ENCODE measurements around the gene CCT3. TPM values are rescaled to one million over a fixed set of nuclear protein-coding genes. Genes with fewer than 3 reads are reported as not detected.
A peak's percentile ranks its signal among the peaks of the same experiment; 100 is the strongest.

CCT3 gene
- total and polyA plus RNA-seq, 4 experiments from 2014 or later = 109 to 234 (median 152) TPM

DNA sequence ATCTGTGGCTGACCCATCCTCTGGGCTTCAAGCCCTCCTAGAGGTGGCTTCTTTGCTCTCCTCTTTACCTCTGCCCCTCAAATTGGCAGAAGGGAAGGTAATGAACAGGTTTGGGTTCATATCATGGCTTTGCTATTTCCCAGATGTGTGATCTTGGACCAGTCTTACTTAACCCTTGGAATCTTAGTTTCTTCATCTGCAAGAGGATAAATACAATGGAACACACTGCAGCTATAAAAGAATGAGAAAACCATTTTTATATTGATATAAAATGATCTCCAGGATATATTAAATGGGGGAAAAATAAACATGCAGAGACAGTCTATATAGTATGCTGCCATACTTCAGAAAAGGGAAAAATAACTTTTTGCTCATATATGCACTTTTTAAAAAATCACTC is 48.2 kb downstream of the CCT3 start:
- DNase-seq = no peak
- no peak overlapping the region for H3K4me3 Mint-ChIP-seq
- CTCF ChIA-PET (ENCODE audit: partially characterized antibody) = no interaction called here
- peaks cover 0 to under 1% (median 0%) of the 10 kb centered on the region in 8 donors for H3K9me3 Mint-ChIP-seq
- peak overlapping the region in 2 of 7 donors; percentile 27 to 38 for H3K27ac Mint-ChIP-seq
- H3K4me1 Mint-ChIP-seq = peaks cover 8 to 16% (median 14%) of the 10 kb centered on the region in 4 donors
- no peaks in the 10 kb centered on the region for H3K9me3 ChIP-seq (ENCODE audit: control insufficient read depth in 1 of 2, low read length in 2 of 2)
- peaks cover 6% of the 10 kb centered on the region for H3K4me1 ChIP-seq (ENCODE audit: insufficient read depth, low read length)
- no peak overlapping the region for H3K4me3 ChIP-seq (ENCODE audit: low read length in 2 of 2)
- H3K27me3 Mint-ChIP-seq = no peaks in the 10 kb centered on the region
- POLR2A ChIA-PET (ENCODE audit: partially characterized antibody) = no interaction called here
- H3K27ac ChIP-seq (ENCODE audit: low read depth, low read length) = no peak overlapping the region
- peaks cover 9% of the 10 kb centered on the region for H3K36me3 ChIP-seq (ENCODE audit: insufficient read depth, low read length)
- H3K36me3 Mint-ChIP-seq = peaks cover 12 to 26% of the 10 kb centered on the region in 2 donors
- H3K27me3 ChIP-seq (ENCODE audit: insufficient read depth, low read length) = no peaks in the 10 kb centered on the region
- intact Hi-C loops (cut with micrococcal nuclease) = no loop called here

DNA sequence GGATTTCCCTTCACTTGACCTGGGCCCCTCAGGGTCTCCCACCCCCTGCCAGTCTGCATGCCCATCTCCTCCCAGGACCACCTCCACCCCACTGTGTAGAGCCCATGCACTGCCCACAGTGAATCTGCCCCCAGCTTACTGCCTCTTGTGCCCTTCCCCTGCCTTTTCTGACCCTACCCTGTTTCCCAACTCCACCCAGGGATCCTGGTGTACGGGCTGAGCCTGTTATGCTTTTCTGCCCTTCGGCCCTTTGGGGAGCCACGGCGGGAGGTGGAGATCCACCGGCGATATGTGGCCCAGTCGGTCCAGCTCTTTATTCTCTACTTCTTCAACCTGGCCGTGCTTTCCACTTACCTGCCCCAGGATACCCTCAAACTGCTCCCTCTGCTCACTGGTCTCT is 52.0 kb downstream of the CCT3 start:
- Mint-ChIP-seq H3K4me3 (no peak overlapping the region), H3K4me1 (peaks cover 19 to 40% (median 25%) of the 10 kb centered on the region in 4 donors), H3K36me3 (peaks cover 12 to 31% of the 10 kb centered on the region in 2 donors), H3K27ac (no peak overlapping the region), H3K9me3 (peaks cover 0 to 1% (median 0%) of the 10 kb centered on the region in 8 donors), H3K27me3 (no peaks in the 10 kb centered on the region)
- no peak for DNase-seq
- Histone ChIP-seq H3K4me3 (ENCODE audit: low read length in 2 of 2) (no peak overlapping the region), H3K27me3 (ENCODE audit: insufficient read depth, low read length) (no peaks in the 10 kb centered on the region), H3K36me3 (ENCODE audit: insufficient read depth, low read length) (peaks cover 6% of the 10 kb centered on the region), H3K9me3 (ENCODE audit: control insufficient read depth in 1 of 2, low read length in 2 of 2) (no peaks in the 10 kb centered on the region), H3K4me1 (ENCODE audit: insufficient read depth, low read length) (peaks cover 23% of the 10 kb centered on the region), H3K27ac (ENCODE audit: low read depth, low read length) (no peak overlapping the region)
- intact Hi-C loops (cut with micrococcal nuclease) = no loop called here
- POLR2A ChIA-PET (ENCODE audit: partially characterized antibody) = interaction anchor here (1.3 kb wide), 1 partner anchor 8 kb away, joined by 4 read pairs; no protein-coding TSS in a partner anchor
- CTCF ChIA-PET (ENCODE audit: partially characterized antibody) = interaction anchor here (1.6 kb wide), 1 partner anchor 100 kb away, joined by 4 read pairs; no protein-coding TSS in a partner anchor

DNA sequence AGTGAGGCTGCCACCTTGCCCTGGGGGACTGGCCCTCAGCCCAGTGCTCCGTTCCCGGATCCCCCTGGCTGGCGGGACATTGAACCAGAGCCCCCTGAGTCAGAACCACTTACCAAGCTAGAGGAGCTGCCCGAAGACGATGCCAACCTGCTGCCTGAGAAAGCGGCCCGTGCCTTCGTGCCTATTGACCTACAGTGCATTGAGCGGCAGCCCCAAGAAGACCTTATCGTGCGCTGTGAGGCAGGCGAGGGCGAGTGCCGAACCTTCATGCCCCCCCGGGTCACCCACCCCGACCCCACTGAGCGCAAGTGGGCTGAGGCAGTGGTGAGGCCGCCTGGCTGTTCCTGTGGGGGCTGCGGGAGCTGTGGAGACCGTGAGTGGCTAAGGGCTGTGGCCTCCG is 52.7 kb downstream of the CCT3 start:
- H3K4me3 ChIP-seq (ENCODE audit: low read length in 2 of 2) = no peak overlapping the region
- H3K4me1 ChIP-seq (ENCODE audit: insufficient read depth, low read length) = peaks cover 29% of the 10 kb centered on the region
- intact Hi-C loops (cut with micrococcal nuclease) = no loop called here
- H3K27me3 ChIP-seq (ENCODE audit: insufficient read depth, low read length) = no peaks in the 10 kb centered on the region
- H3K27ac Mint-ChIP-seq = no peak overlapping the region
- H3K36me3 ChIP-seq (ENCODE audit: insufficient read depth, low read length) = peaks cover 6% of the 10 kb centered on the region
- H3K9me3 ChIP-seq (ENCODE audit: control insufficient read depth in 1 of 2, low read length in 2 of 2) = no peaks in the 10 kb centered on the region
- H3K27me3 Mint-ChIP-seq = no peaks in the 10 kb centered on the region
- H3K27ac ChIP-seq (ENCODE audit: low read depth, low read length) = no peak overlapping the region
- H3K4me3 Mint-ChIP-seq = no peak overlapping the region
- POLR2A ChIA-PET (ENCODE audit: partially characterized antibody) = interaction anchor here (1.3 kb wide), 1 partner anchor 9 kb away, joined by 4 read pairs; no protein-coding TSS in a partner anchor
- CTCF ChIA-PET (ENCODE audit: partially characterized antibody) = interaction anchor here (1.6 kb wide), 1 partner anchor 100 kb away, joined by 4 read pairs; no protein-coding TSS in a partner anchor
- peaks cover 12 to 31% of the 10 kb centered on the region in 2 donors for H3K36me3 Mint-ChIP-seq
- H3K4me1 Mint-ChIP-seq = peaks cover 23 to 47% (median 29%) of the 10 kb centered on the region in 4 donors
- peaks cover 0 to 1% (median 0%) of the 10 kb centered on the region in 8 donors for H3K9me3 Mint-ChIP-seq
- DNase-seq = no peak

DNA sequence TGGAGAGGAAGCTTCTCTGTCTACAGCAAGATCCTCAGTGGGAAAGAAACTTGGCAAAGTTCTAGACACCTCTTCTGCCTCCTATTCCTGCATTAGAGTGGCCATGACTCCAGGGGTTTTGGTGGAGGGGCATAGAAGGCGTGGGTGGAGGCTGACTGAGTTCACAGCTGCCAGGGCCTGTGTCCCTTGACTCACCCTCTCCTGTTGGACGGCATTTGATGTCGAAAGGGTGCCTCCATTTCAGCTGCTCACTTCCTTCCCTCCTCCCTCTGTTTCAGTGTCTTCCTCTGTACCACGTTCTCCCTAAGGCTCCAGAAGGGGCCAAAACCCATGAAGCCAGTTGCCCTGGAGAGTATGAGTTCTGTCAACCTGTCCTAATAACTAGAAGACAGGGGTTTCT is 53.3 kb downstream of the CCT3 start:
- intact Hi-C loops (cut with micrococcal nuclease) = no loop called here
- H3K9me3 Mint-ChIP-seq = peaks cover 0 to 1% (median 0%) of the 10 kb centered on the region in 8 donors
- Histone ChIP-seq H3K36me3 (ENCODE audit: insufficient read depth, low read length) (peaks cover 10% of the 10 kb centered on the region), H3K9me3 (ENCODE audit: control insufficient read depth in 1 of 2, low read length in 2 of 2) (no peaks in the 10 kb centered on the region), H3K27ac (ENCODE audit: low read depth, low read length) (no peak overlapping the region), H3K27me3 (ENCODE audit: insufficient read depth, low read length) (no peaks in the 10 kb centered on the region), H3K4me3 (ENCODE audit: low read length in 2 of 2) (no peak overlapping the region), H3K4me1 (ENCODE audit: insufficient read depth, low read length) (peaks cover 36% of the 10 kb centered on the region)
- POLR2A ChIA-PET (ENCODE audit: partially characterized antibody) = interaction anchor here (1.1 to 4.1 kb wide), 2 partner anchors 10 to 48 kb away, joined by 4 to 50 read pairs; partner anchors contain the start of gene GLMP
- H3K27me3 Mint-ChIP-seq = no peaks in the 10 kb centered on the region
- peak overlapping the region in 1 of 8 donors; percentile 21 for H3K4me3 Mint-ChIP-seq
- CTCF ChIA-PET (ENCODE audit: partially characterized antibody) = interaction anchor here (1.4 to 2.0 kb wide), 2 partner anchors 9 to 60 kb away, joined by 3 to 5 read pairs; no protein-coding TSS in a partner anchor
- no peak for DNase-seq
- peaks cover 8 to 29% of the 10 kb centered on the region in 2 donors for H3K36me3 Mint-ChIP-seq
- H3K27ac Mint-ChIP-seq = peak overlapping the region in 1 of 7 donors; percentile 7
- peaks cover 23 to 51% (median 35%) of the 10 kb centered on the region in 4 donors for H3K4me1 Mint-ChIP-seq

DNA sequence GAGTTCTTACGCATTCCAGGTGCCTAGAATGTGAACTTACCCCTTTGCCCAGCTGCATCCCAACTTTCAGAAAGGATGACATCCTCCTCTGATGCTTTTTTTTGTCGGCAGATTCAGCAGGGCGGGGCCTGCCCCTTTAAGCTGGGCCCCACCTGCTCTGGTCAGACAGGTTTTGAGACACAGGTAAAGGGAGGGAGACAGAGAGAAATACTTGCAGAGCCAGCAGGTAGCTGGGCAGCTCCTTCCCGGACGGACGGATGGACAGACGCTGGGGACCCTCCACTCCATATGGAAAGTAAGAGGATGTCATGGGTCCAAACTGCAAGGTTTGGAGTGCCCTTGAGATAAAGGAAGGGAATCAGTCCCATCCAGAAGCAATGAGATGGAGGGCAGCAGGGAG is 54.0 kb downstream of the CCT3 start, which contains the start of gene TMEM79:
TSS of gene TMEM79 (plus strand) at position 214 of the 400 bp plus-strand sequence. CDS start 902 bp downstream, outside the sequence.
- no peaks in the 10 kb centered on the region for H3K27me3 Mint-ChIP-seq
- POLR2A ChIA-PET (ENCODE audit: partially characterized antibody) = interaction anchor here (1.1 to 4.1 kb wide), 3 partner anchors 10 to 91 kb away, joined by 4 to 50 read pairs (median 5); partner anchors contain the start of genes GLMP and SLC25A44
- H3K9me3 Mint-ChIP-seq = peaks cover 0 to 1% (median 0%) of the 10 kb centered on the region in 8 donors
- CTCF ChIA-PET (ENCODE audit: partially characterized antibody) = interaction anchor here (1.0 to 2.0 kb wide), 4 partner anchors 9 to 102 kb away, joined by 3 to 5 read pairs (median 3); no protein-coding TSS in a partner anchor
- Histone ChIP-seq H3K27me3 (ENCODE audit: insufficient read depth, low read length) (no peaks in the 10 kb centered on the region), H3K9me3 (ENCODE audit: control insufficient read depth in 1 of 2, low read length in 2 of 2) (no peaks in the 10 kb centered on the region), H3K4me1 (ENCODE audit: insufficient read depth, low read length) (peaks cover 38% of the 10 kb centered on the region), H3K27ac (ENCODE audit: low read depth, low read length) (peak within 1 kb of the TSS; percentile 80), H3K4me3 (ENCODE audit: low read length in 2 of 2) (peak within 1 kb of the TSS; percentile 93 to 96), H3K36me3 (ENCODE audit: insufficient read depth, low read length) (peaks cover 10% of the 10 kb centered on the region)
- H3K4me3 Mint-ChIP-seq = peak within 1 kb of the TSS; percentile 90 to 99 (median 96)
- peaks cover 23 to 51% (median 35%) of the 10 kb centered on the region in 4 donors for H3K4me1 Mint-ChIP-seq
- intact Hi-C loops (cut with micrococcal nuclease) = no loop called here
- H3K36me3 Mint-ChIP-seq = peaks cover 5 to 26% of the 10 kb centered on the region in 2 donors
- H3K27ac Mint-ChIP-seq = peak within 1 kb of the TSS; percentile 42 to 99 (median 96)
- no peak for DNase-seq

DNA sequence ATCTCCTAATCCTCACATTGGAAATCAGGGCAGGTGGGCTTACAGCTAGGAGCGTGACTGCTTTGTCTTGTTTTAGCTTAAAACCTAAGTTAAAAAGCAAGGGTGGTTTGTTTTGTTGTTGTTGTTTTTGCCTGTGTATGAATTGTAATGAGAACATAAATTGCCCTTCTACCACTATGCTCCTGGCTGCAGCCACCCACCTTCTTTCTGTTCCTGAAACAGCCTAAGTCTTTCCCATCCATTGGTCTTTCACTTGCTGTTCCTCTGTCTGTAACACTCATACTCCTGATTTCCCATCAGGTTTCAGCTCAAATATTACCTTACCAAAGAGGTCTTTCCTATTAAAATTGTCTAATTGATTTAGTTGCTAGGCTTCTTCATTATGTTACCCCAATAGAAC is 54.6 kb downstream of the CCT3 start:
- Histone ChIP-seq H3K27ac (ENCODE audit: low read depth, low read length) (peak overlapping the region; percentile 80), H3K36me3 (ENCODE audit: insufficient read depth, low read length) (peaks cover 11% of the 10 kb centered on the region), H3K27me3 (ENCODE audit: insufficient read depth, low read length) (no peaks in the 10 kb centered on the region), H3K4me3 (ENCODE audit: low read length in 2 of 2) (peak overlapping the region; percentile 93 to 96), H3K4me1 (ENCODE audit: insufficient read depth, low read length) (peaks cover 38% of the 10 kb centered on the region), H3K9me3 (ENCODE audit: control insufficient read depth in 1 of 2, low read length in 2 of 2) (no peaks in the 10 kb centered on the region)
- Mint-ChIP-seq H3K36me3 (peaks cover 2 to 24% of the 10 kb centered on the region in 2 donors), H3K9me3 (peaks cover 0 to 1% (median 0%) of the 10 kb centered on the region in 8 donors), H3K4me1 (peaks cover 23 to 51% (median 35%) of the 10 kb centered on the region in 4 donors), H3K27me3 (no peaks in the 10 kb centered on the region), H3K27ac (peak overlapping the region; percentile 42 to 99 (median 96)), H3K4me3 (peak overlapping the region; percentile 90 to 99 (median 96))
- no peak for DNase-seq
- intact Hi-C loops (cut with micrococcal nuclease) = loop anchor here (2.0 kb wide), 1 partner anchor 229 kb away; the partner anchor contains the start of gene LAMTOR2
- ChIA-PET POLR2A (ENCODE audit: partially characterized antibody) (interaction anchor here (0.8 to 4.1 kb wide), 21 partner anchors 8 to 1022 kb away, joined by 3 to 50 read pairs (median 6); partner anchors contain the start of genes CCT3, GLMP, HDGF and LAMTOR2), CTCF (ENCODE audit: partially characterized antibody) (interaction anchor here (1.0 to 2.0 kb wide), 6 partner anchors 8 to 102 kb away, joined by 3 to 5 read pairs (median 3); no protein-coding TSS in a partner anchor)

All from CD4-positive, alpha-beta memory T cell (primary cell).